HG03378 (cell line): ENCODE measurements around the gene CFAP299.

ENCODE experiments used
- ATAC-seq: cut with Tn5 transposase; IDR thresholded peaks from one replicate; pipeline ENCODE4 v1.9.1; 2021; ENCODE audit warnings: mild to moderate bottlenecking, moderate library complexity; ENCODE audit not compliant: unreplicated experiment

CFAP299 gene

GRCh38 chr4:80903020-80903419 lies 567.5 kb downstream of the CFAP299 start:
- ATAC-seq: no peak

GRCh38 chr4:80909938-80910337 lies 574.4 kb downstream of the CFAP299 start:
- ATAC-seq: no peak

- ATAC-seq: peak; percentile 75
Observed at GRCh38 chr4:80911458-80911857, 575.9 kb downstream of the CFAP299 start.

GRCh38 chr4:80912350-80912749 lies 576.8 kb downstream of the CFAP299 start:
- no peak for ATAC-seq

GRCh38 chr4:80913381-80913780 lies 577.9 kb downstream of the CFAP299 start:
- ATAC-seq: peak; percentile 89

- no peak for ATAC-seq
Observed at GRCh38 chr4:80916770-80917169, 581.2 kb downstream of the CFAP299 start.

GRCh38 chr4:80918004-80918403 lies 582.5 kb downstream of the CFAP299 start:
- no peak for ATAC-seq

GRCh38 chr4:80921441-80921840 lies 585.9 kb downstream of the CFAP299 start:
- ATAC-seq: no peak

- no peak for ATAC-seq
Observed at GRCh38 chr4:80922941-80923340, 587.4 kb downstream of the CFAP299 start.

- ATAC-seq: no peak
Observed at GRCh38 chr4:80925293-80925692, 589.8 kb downstream of the CFAP299 start.

- ATAC-seq: peak; percentile 63
Observed at GRCh38 chr4:80926446-80926845, 590.9 kb downstream of the CFAP299 start.

- ATAC-seq: no peak
Observed at GRCh38 chr4:80926891-80927290, 591.4 kb downstream of the CFAP299 start.

- ATAC-seq: no peak
Observed at GRCh38 chr4:80927420-80927819, 591.9 kb downstream of the CFAP299 start.

GRCh38 chr4:80931631-80932081 lies 596.1 kb downstream of the CFAP299 start:
- no peak for ATAC-seq

GRCh38 chr4:80948141-80948540 lies 612.6 kb downstream of the CFAP299 start:
- ATAC-seq: no peak

GRCh38 chr4:80948995-80949394 lies 613.5 kb downstream of the CFAP299 start:
- ATAC-seq: peak; percentile 64

GRCh38 chr4:80956421-80956820 lies 620.9 kb downstream of the CFAP299 start:
- ATAC-seq: no peak

GRCh38 chr4:80963051-80963450 lies 627.5 kb downstream of the CFAP299 start:
- ATAC-seq: no peak

- ATAC-seq: no peak
Observed at GRCh38 chr4:80967346-80967745, 631.8 kb downstream of the CFAP299 start.

GRCh38 chr4:80980239-80980638 lies 644.7 kb downstream of the CFAP299 start:
- ATAC-seq: no peak

- ATAC-seq: no peak
Observed at GRCh38 chr4:80986011-80986410, 650.5 kb downstream of the CFAP299 start.

GRCh38 chr4:80989921-80990544 lies 654.5 kb downstream of the CFAP299 start:
- peak; percentile 82 for ATAC-seq

GRCh38 chr4:80990851-80991250 lies 655.3 kb downstream of the CFAP299 start:
- ATAC-seq: no peak
